IMR-90 (cell line): Measurements from ENCODE around the gene NGEF. TPM values are rescaled to one million over a fixed set of nuclear protein-coding genes. Genes with fewer than 3 reads are reported as not detected.

Experiments
- ATAC-seq: fragments of 200-7000 bp; cut with Tn5 transposase; 2 replicates; pipeline ENCODE4 v1.9.1; 2020; ENCODE audit warnings: low read depth, mild to moderate bottlenecking, moderate library complexity
- BruUV-seq: library from RNA; stranded (reverse); fragments of 400-500 nt; replicated peaks from 2 replicates; lab custom pipeline; 2021; lab: Mats Ljungman, UMichigan
- CTCF ChIA-PET: fragments of 300-600 bp; formaldehyde crosslinking; extraction: SDS; loops from one replicate; lab custom pipeline; 2021; ENCODE audit warnings: antibody characterized with exemption; lab: Yijun Ruan, JAX
- POLR2A ChIA-PET: fragments of 300-600 bp; sonication (Branson Sonifier 250); formaldehyde crosslinking; loops from one replicate; lab custom pipeline; 2022; ENCODE audit warnings: antibody characterized with exemption; ENCODE audit not compliant: unreplicated experiment; lab: Charles Lee
- DNase-seq: peaks from one replicate; pipeline ENCODE4 v3.0.0; 2013
- H2AFZ ChIP-seq: replicated peaks from 2 replicates; pipeline ENCODE3; 2013; ENCODE audit warnings: low read length, mild to moderate bottlenecking; ENCODE audit not compliant: poor library complexity
- H2AK5ac ChIP-seq: 2 replicates; pipeline ENCODE4 v1.6.1; 2013; ENCODE audit warnings: low read depth, low read length, inconsistent platforms
- H2AK9ac ChIP-seq: replicated peaks from 2 replicates; pipeline ENCODE3; 2013; ENCODE audit warnings: mild to moderate bottlenecking, low read depth, low read length, moderate library complexity; ENCODE audit not compliant: poor library complexity
- H2BK120ac ChIP-seq: 2 replicates; pipeline ENCODE4 v1.6.1; 2013; ENCODE audit warnings: low read depth, low read length, inconsistent platforms
- H2BK15ac ChIP-seq: 3 replicates; pipeline ENCODE4 v1.6.1; 2013; ENCODE audit warnings: low read depth, low read length, inconsistent platforms
- H2BK20ac ChIP-seq: 2 replicates; pipeline ENCODE4 v1.6.1; 2013; ENCODE audit warnings: low read depth, mild to moderate bottlenecking, inconsistent platforms, low read length, moderate library complexity
- H2BK5ac ChIP-seq: 2 replicates; pipeline ENCODE4 v1.6.1; 2013; ENCODE audit warnings: mild to moderate bottlenecking, low read depth, low read length, inconsistent platforms; ENCODE audit not compliant: poor library complexity, severe bottlenecking
- H3K14ac ChIP-seq: replicated peaks from 2 replicates; pipeline ENCODE4 v1.6.1; 2013; ENCODE audit warnings: low read depth, low read length, inconsistent platforms
- H3K18ac ChIP-seq: 2 replicates; pipeline ENCODE4 v1.6.1; 2013; ENCODE audit warnings: low read depth, low read length, control low read depth
- H3K23ac ChIP-seq: 2 replicates; pipeline ENCODE4 v1.6.1; 2013; ENCODE audit warnings: low read depth, low read length, inconsistent platforms
- H3K27ac ChIP-seq: 2 replicates; pipeline ENCODE4 v1.5.1; 2013; ENCODE audit warnings: mild to moderate bottlenecking, control low read depth, low read length; ENCODE audit not compliant: insufficient read depth
- H3K27me3 ChIP-seq: 2 replicates; pipeline ENCODE4 v1.6.1; 2013; ENCODE audit warnings: low read length; ENCODE audit not compliant: control insufficient read depth, insufficient read depth
- H3K36me3 ChIP-seq: 2 replicates; pipeline ENCODE4 v1.6.1; 2013; ENCODE audit warnings: low read length, mixed read lengths; ENCODE audit not compliant: control insufficient read depth, insufficient read depth
- H3K4ac ChIP-seq: 2 replicates; pipeline ENCODE4 v1.6.1; 2013; ENCODE audit warnings: low read depth, low read length, inconsistent platforms
- H3K4me1 ChIP-seq: 2 replicates; pipeline ENCODE4 v1.6.1; 2013; ENCODE audit warnings: low read length, mixed read lengths; ENCODE audit not compliant: control insufficient read depth, insufficient read depth
- H3K4me2 ChIP-seq: 2 replicates; pipeline ENCODE4 v1.6.1; 2013; ENCODE audit warnings: low read depth, mild to moderate bottlenecking, control low read depth, low read length, moderate library complexity
- H3K4me3 ChIP-seq: 2 replicates; pipeline ENCODE4 v1.5.1; 2013; ENCODE audit warnings: low read depth, mild to moderate bottlenecking, control low read depth, low read length, moderate library complexity; ENCODE audit not compliant: insufficient read depth
- H3K56ac ChIP-seq: 2 replicates; pipeline ENCODE4 v1.6.1; 2013; ENCODE audit warnings: low read length, inconsistent platforms; ENCODE audit not compliant: insufficient read depth; ENCODE audit errors: extremely low read depth
- H3K79me1 ChIP-seq, 2 experiments: 2 replicates each; pipeline ENCODE4 v1.6.1; 2013; ENCODE audit warnings: low read length in 2 of 2, inconsistent platforms in 1 of 2, low read depth in 1 of 2
- H3K9ac ChIP-seq: 2 replicates; pipeline ENCODE4 v1.6.1; 2013; ENCODE audit warnings: low read depth, low read length, control low read depth
- H3K9me1 ChIP-seq: 2 replicates; pipeline ENCODE4 v1.6.1; 2013; ENCODE audit warnings: low read length, inconsistent platforms; ENCODE audit not compliant: insufficient read depth
- H3K9me3 ChIP-seq: 2 replicates; pipeline ENCODE4 v1.6.1; 2013; ENCODE audit warnings: low read length; ENCODE audit not compliant: control insufficient read depth, insufficient read depth
- H4K20me1 ChIP-seq: 2 replicates; pipeline ENCODE4 v1.6.1; 2013; ENCODE audit warnings: low read length, inconsistent platforms; ENCODE audit not compliant: insufficient read depth
- H4K5ac ChIP-seq: 2 replicates; pipeline ENCODE4 v1.6.1; 2013; ENCODE audit warnings: mild to moderate bottlenecking, low read depth, low read length, control low read depth
- H4K8ac ChIP-seq, 2 experiments: 2 replicates each; pipeline ENCODE4 v1.6.1; 2013; ENCODE audit warnings: low read depth in 2 of 2, low read length in 2 of 2, control low read depth in 1 of 2, inconsistent platforms in 1 of 2
- H4K91ac ChIP-seq: 2 replicates; pipeline ENCODE4 v1.6.1; 2013; ENCODE audit warnings: low read depth, low read length, inconsistent platforms; ENCODE audit not compliant: insufficient read depth
- BHLHE40 ChIP-seq: fragments of 150-350 bp; IDR thresholded peaks from 2 replicates; pipeline ENCODE4 v1.6.1; 2016; ENCODE audit warnings: mild to moderate bottlenecking, low read depth, low read length
- CEBPB ChIP-seq: IDR thresholded peaks from 2 replicates; pipeline ENCODE4 v1.6.1; 2012; ENCODE audit warnings: low read depth, low read length, improper control_type of control experiment
- CTCF ChIP-seq: conservative IDR thresholded peaks from 2 replicates; pipeline ENCODE4 v1.5.1; 2012; ENCODE audit warnings: mild to moderate bottlenecking, low read depth, low read length, improper control_type of control experiment
- FOS ChIP-seq: fragments of 150-350 bp; IDR thresholded peaks from 2 replicates; pipeline ENCODE4 v1.6.1; 2016; ENCODE audit warnings: low read depth, low read length
- MAFK ChIP-seq: IDR thresholded peaks from 2 replicates; pipeline ENCODE4 v1.6.1; 2012; ENCODE audit warnings: low read depth, low read length, improper control_type of control experiment
- MAZ ChIP-seq: IDR thresholded peaks from 2 replicates; pipeline ENCODE4 v1.6.1; 2012; ENCODE audit warnings: low read depth, mild to moderate bottlenecking, low read length, improper control_type of control experiment, moderate library complexity, borderline replicate concordance
- MXI1 ChIP-seq: IDR thresholded peaks from 2 replicates; pipeline ENCODE4 v1.6.1; 2012; ENCODE audit warnings: low read depth, mild to moderate bottlenecking, low read length, moderate library complexity, borderline replicate concordance
- NFE2L2 ChIP-seq: fragments of 150-350 bp; IDR thresholded peaks from 2 replicates; pipeline ENCODE4 v1.6.1; 2016; ENCODE audit warnings: low read depth, mild to moderate bottlenecking, low read length
- POLR2A ChIP-seq: IDR thresholded peaks from 2 replicates; pipeline ENCODE4 v1.6.1; 2012; ENCODE audit warnings: mild to moderate bottlenecking, low read depth, low read length
- RCOR1 ChIP-seq: IDR thresholded peaks from 2 replicates; pipeline ENCODE4 v1.6.1; 2012; ENCODE audit warnings: mild to moderate bottlenecking, low read length, improper control_type of control experiment; ENCODE audit not compliant: insufficient replicate concordance
- RFX5 ChIP-seq: IDR thresholded peaks from 2 replicates; pipeline ENCODE4 v1.8.0; 2012; ENCODE audit warnings: low read depth, mild to moderate bottlenecking, low read length, moderate library complexity
- SMC3 ChIP-seq: fragments of 150-350 bp; IDR thresholded peaks from 2 replicates; pipeline ENCODE4 v1.6.1; 2016; ENCODE audit warnings: low read depth, mild to moderate bottlenecking, antibody characterized with exemption, low read length, moderate library complexity
- USF2 ChIP-seq: fragments of 150-350 bp; IDR thresholded peaks from 2 replicates; pipeline ENCODE4 v1.6.1; 2017; ENCODE audit warnings: mild to moderate bottlenecking, antibody characterized with exemption, low read length, low read depth
- WGBS, 2 experiments: methylation state at CpG; one replicate each; pipeline versions ENCODE4 v1.1.5 to v1.1.7; 2013; ENCODE audit warnings: missing lambda C conversion rate in 2 of 2; ENCODE audit not compliant: insufficient read length in 1 of 2; ENCODE audit errors: extremely low coverage in 2 of 2; 5-methylcytosine and 5-hydroxymethylcytosine counted together
- dilution Hi-C: fragments of 300-500 bp; cut with HindIII; formaldehyde crosslinking; loops from one replicate; pipeline ENCODE4 v1.14.3; 2018; ENCODE audit warnings: low sequenced_read_pairs; ENCODE audit not compliant: unreplicated experiment
- in situ Hi-C: fragments of 300-500 bp; cut with MboI; formaldehyde crosslinking; loops from 3 replicates; pipeline ENCODE4 v1.14.3; 2019; ENCODE audit warnings: low sequenced_read_pairs, inconsistent platforms, mixed read lengths
- intact Hi-C: fragments of 100-400 bp; cut with micrococcal nuclease; formaldehyde crosslinking; loops from 2 replicates; pipeline ENCODE4 v1.10.0; 2022
- polyA plus RNA-seq, 3 experiments: library from polyadenylated mRNA; depleted of rRNA; stranded (reverse); fragments of >200 nt; gene quantifications; 2 replicates each; pipeline ENCODE4 v1.2.3, GENCODE V29; 2012; ENCODE audit warnings: low replicate concordance in 1 of 3
- total RNA-seq: library from RNA; depleted of rRNA; stranded (reverse); fragments of >200 nt; gene quantifications from 2 replicates; pipeline ENCODE4 v1.2.3, GENCODE V29; 2012

NGEF gene
- total and polyA plus RNA-seq, 2 of the 4 experiments (the other 2 are of a cell fraction), result 1.1 to 1.7 TPM

DNA sequence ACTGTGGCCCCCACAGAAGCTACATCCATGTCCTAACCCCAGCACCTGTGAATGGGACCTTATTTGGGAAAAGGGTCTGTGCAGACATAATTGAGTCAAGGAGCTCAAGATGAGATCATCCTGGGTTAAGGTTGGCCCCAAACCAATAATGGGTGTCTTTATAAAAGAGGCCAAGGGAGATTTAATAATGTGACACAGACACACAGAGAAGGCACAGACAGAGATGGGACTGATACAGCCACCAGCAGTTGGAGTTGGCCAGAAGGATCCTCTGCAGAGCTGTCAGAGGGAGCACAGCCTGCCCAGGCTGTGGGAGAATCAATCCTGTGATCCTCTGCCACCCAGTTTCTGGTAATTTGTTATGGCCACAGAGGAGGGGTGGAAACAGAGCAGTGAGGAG, 116.9 kb downstream of the NGEF start (continued):
- no peak for TF ChIP-seq RCOR1
- no peak for TF ChIP-seq USF2

DNA sequence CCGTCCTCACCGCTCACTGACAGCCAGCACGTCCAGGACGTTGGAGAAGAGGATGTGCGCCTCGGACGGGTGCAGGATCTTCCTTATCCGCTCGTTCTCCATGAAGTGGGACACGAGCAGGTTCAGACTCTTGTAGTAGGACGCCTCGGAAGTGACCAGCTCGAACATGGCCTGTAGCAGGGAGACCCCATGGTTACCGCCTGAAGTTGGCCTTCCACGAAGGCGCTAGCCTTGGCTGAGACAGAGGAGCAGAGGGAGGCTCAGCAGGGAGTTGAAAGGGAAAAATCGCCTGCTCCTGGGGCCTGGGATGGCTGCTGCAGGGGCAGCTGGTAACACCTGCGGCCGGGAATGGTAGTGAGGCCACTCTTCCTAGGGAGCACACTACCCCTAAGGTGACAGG, 118.3 kb downstream of the NGEF start:
- TF ChIP-seq NFE2L2, result no peak
- TF ChIP-seq FOS, result no peak
- no peak for TF ChIP-seq RFX5
- TF ChIP-seq CTCF, result no peak
- TF ChIP-seq MXI1, result no peak
- TF ChIP-seq RCOR1, result no peak
- TF ChIP-seq MAFK, result no peak
- TF ChIP-seq BHLHE40, result no peak
- TF ChIP-seq SMC3, result no peak
- TF ChIP-seq POLR2A, result no peak
- TF ChIP-seq USF2, result no peak
- no peak for TF ChIP-seq CEBPB
- TF ChIP-seq MAZ, result no peak
- no peak overlapping the region for H4K8ac ChIP-seq
- dilution Hi-C loops (no loop called here), intact Hi-C loops (no loop called here), in situ Hi-C loops (no loop called here)
- H3K23ac ChIP-seq, result no peak overlapping the region
- H3K36me3 ChIP-seq, result no peaks in the 10 kb centered on the region
- H2BK15ac ChIP-seq, result no peak overlapping the region
- no peak overlapping the region for H2AK5ac ChIP-seq
- no peaks in the 10 kb centered on the region for H3K79me1 ChIP-seq
- ATAC-seq (no peak), DNase-seq (no peak)
- no peak overlapping the region for H2BK120ac ChIP-seq
- peaks cover 1% of the 10 kb centered on the region; the same call in 1 of the 2 replicates for H3K4me1 ChIP-seq
- no peak overlapping the region for H3K4ac ChIP-seq
- H2BK5ac ChIP-seq, result no peak overlapping the region
- H2AK9ac ChIP-seq, result no peak overlapping the region
- CTCF ChIA-PET, result no interaction called here
- 82% methylated on average over 14 of the region's 19 CpGs; no CpG with 5 or more reads in 1 of the 2 experiments for WGBS, 2 experiments
- H3K14ac ChIP-seq, result no peak overlapping the region
- POLR2A ChIA-PET, result no interaction called here
- H3K9me1 ChIP-seq, result 0 out of 2 replicates have a peak, but pooled peaks cover 5% of the 10 kb centered on the region
- H3K4me3 ChIP-seq, result no peak overlapping the region
- no peak overlapping the region for H3K18ac ChIP-seq
- H3K9me3 ChIP-seq, result no peaks in the 10 kb centered on the region
- no peak overlapping the region for H4K91ac ChIP-seq
- no peak overlapping the region for H2AFZ ChIP-seq
- no peak overlapping the region for H2BK20ac ChIP-seq
- H3K4me2 ChIP-seq, result no peak overlapping the region
- H3K27me3 ChIP-seq, result no peaks in the 10 kb centered on the region; the same call in 1 of the 2 replicates
- no peak overlapping the region for H3K27ac ChIP-seq
- no TSS peak for BruUV-seq
- H3K9ac ChIP-seq, result no peak overlapping the region
- H3K56ac ChIP-seq, result no peak overlapping the region
- H4K20me1 ChIP-seq, result no peaks in the 10 kb centered on the region
- H4K5ac ChIP-seq, result no peak overlapping the region
